NCI-H1092 treated with DMSO at 0.1 percent for 48 hours (cell line): Measurements from ENCODE around the gene KIF1A.
"Not testable (repeated sequence)": the region's sequence is repeated elsewhere in the genome, so short reads cannot be mapped to it uniquely, and the experiment has no call there.

Experiments used
- DNase-seq: peaks from one replicate; lab custom pipeline; 2025; lab: John Stamatoyannopoulos, UW

The KIF1A gene

GRCh38 chr2:240846873-240847595 lies 27.0 kb upstream of the KIF1A start:
- no peak for DNase-seq

- not testable (repeated sequence) for DNase-seq
Observed at GRCh38 chr2:240846309-240846708, 26.3 kb upstream of the KIF1A start.

GRCh38 chr2:240840435-240841060 lies 20.5 kb upstream of the KIF1A start:
- peak; percentile 39 for DNase-seq

- DNase-seq = no peak
Observed at GRCh38 chr2:240839152-240840143, 19.4 kb upstream of the KIF1A start.

- no peak for DNase-seq
Observed at GRCh38 chr2:240837621-240838020, 17.6 kb upstream of the KIF1A start.

- DNase-seq = no peak
Observed at GRCh38 chr2:240836781-240837467, 16.9 kb upstream of the KIF1A start.

- no peak for DNase-seq
Observed at GRCh38 chr2:240835528-240835927, 15.5 kb upstream of the KIF1A start.

GRCh38 chr2:240834377-240834975 lies 14.5 kb upstream of the KIF1A start:
- DNase-seq = no peak

- DNase-seq = no peak
Observed at GRCh38 chr2:240833724-240834285, 13.8 kb upstream of the KIF1A start.

- no peak for DNase-seq
Observed at GRCh38 chr2:240832921-240833494, 13.0 kb upstream of the KIF1A start.

GRCh38 chr2:240832205-240832727 lies 12.2 kb upstream of the KIF1A start:
- DNase-seq = peak; percentile 89

- no peak for DNase-seq
Observed at GRCh38 chr2:240831594-240832204, 11.7 kb upstream of the KIF1A start.

- DNase-seq = no peak
Observed at GRCh38 chr2:240825476-240825875, 5.5 kb upstream of the KIF1A start.

- no peak for DNase-seq
Observed at GRCh38 chr2:240823449-240824336, 3.7 kb upstream of the KIF1A start.

- peak; percentile 73 for DNase-seq
Observed at GRCh38 chr2:240822280-240822847, 2.3 kb upstream of the KIF1A start.

GRCh38 chr2:240821429-240821778 lies 1.4 kb upstream of the KIF1A start:
- DNase-seq = no peak

- peak; percentile 72 for DNase-seq
Observed at GRCh38 chr2:240820607-240821428, 799 bp upstream of the KIF1A start.
